ENCODE results near the gene UFSP1.

The UFSP1 gene

DNA sequence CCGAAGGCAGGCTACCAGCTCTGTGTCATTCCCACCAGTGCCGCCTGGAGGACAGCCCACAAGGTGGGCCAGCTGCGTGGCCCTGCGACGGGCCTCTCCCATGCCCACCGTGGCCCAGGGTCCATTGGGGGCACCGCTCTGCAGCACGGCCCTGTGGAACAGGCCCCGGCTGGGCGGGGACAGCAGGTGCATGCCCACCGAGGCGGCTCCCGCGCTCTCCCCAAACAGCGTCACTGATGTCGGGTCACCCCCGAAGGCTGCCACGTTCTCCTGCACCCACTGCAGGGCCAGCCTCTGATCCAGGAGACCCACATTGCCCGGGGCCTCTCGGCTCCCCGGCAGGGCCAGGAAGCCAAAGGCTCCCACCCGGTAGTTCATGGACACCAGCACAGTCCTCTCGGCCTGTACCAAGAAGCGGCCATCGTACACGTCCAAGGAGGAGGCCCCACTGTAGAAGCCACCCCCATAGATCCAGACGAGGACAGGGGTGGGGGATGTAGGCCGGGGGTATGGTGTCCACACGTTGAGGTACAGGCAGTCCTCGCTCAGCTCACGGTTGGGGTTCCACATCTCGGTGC lies 3.9 kb upstream of the UFSP1 start:
- no peak for TF ChIP-seq CTCF (IDR thresholded peaks at IDR 0.05; ENCODE audit: low read depth, low read length)
- no peak for DNase-seq (ENCODE audit: extremely low read depth, low read depth)

DNA sequence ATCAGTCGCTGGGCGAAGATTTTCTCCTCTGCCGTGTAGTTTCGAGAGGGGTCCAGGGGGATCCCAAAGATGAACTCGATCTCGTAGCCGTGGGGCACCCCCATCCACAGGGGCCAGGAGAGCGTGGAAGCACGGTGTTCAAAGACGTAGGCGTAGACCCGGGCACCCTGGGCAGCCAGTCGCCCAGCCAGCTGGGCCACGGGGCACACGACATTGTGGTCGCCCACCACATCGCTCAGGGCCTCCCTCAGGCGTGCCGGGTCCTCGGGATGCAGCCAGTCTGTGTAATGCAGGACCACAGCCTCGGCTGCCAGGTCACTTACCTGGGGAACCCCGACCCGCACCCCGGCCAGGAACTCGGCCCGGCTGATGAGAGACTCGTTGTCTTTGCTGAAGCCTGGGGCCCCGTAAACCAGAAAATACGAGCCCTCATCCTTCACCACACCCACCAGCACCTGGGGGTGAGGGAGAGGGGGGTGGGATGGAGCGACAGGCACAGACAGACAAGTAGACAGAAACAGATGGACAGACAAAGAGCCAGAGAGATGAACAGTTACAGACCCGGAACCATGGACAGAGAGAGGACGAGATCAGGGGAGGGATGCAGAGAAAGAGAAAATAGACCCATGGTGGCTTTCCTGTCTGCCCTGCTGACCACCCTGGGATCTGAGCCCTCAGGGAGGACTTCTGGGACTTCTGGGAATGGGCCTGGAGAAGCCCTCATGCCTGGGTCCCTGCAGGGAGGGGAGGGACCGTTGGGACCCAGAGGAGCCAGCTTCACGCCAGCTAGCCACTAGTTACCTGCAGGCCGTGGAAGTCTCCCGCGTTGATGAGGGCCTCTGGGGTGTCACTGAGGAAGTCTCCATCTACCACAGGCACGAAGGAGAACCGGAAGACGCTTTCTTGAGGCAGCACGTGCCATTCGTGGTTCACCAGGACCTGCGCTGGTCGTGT lies 3.1 kb upstream of the UFSP1 start:
- no peak for TF ChIP-seq CTCF (IDR thresholded peaks at IDR 0.05; ENCODE audit: low read depth, low read length)
- DNase-seq (ENCODE audit: extremely low read depth, low read depth) = no peak

DNA sequence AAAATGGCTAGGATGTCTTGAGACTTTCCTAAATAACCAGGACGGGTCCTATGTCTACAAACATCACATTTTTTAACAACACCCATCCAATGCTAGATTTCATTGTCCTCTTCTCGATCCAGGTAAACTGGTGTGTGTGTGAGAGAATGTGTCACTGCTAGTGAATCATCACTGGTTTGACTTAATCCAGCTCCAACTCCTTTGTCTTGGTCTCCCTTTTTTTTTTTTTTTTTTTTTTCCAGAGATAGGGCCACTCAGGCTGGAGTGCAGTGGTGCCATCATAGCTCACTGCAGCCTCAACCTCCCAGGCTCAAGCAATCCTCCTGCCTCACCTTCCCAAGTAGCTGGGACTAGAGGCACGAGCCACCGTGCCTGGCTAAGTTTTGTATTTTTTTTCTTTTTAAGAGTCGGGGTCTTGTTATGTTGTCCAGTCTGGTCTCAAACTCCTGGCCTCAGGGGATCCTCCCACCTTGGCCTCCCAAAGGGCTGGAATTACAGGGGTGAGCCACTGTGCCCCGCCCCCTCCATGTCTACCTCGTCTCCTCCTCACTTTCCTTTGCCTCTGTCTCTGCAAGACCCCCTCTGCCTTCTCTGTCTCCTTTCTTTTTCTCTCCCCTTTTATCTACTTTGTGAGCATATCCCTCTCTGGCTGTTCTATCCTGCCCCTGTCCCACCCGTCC lies 2.2 kb upstream of the UFSP1 start:
- DNase-seq (ENCODE audit: extremely low read depth, low read depth) = no peak
- TF ChIP-seq CTCF (IDR thresholded peaks at IDR 0.05; ENCODE audit: low read depth, low read length) = no peak

DNA sequence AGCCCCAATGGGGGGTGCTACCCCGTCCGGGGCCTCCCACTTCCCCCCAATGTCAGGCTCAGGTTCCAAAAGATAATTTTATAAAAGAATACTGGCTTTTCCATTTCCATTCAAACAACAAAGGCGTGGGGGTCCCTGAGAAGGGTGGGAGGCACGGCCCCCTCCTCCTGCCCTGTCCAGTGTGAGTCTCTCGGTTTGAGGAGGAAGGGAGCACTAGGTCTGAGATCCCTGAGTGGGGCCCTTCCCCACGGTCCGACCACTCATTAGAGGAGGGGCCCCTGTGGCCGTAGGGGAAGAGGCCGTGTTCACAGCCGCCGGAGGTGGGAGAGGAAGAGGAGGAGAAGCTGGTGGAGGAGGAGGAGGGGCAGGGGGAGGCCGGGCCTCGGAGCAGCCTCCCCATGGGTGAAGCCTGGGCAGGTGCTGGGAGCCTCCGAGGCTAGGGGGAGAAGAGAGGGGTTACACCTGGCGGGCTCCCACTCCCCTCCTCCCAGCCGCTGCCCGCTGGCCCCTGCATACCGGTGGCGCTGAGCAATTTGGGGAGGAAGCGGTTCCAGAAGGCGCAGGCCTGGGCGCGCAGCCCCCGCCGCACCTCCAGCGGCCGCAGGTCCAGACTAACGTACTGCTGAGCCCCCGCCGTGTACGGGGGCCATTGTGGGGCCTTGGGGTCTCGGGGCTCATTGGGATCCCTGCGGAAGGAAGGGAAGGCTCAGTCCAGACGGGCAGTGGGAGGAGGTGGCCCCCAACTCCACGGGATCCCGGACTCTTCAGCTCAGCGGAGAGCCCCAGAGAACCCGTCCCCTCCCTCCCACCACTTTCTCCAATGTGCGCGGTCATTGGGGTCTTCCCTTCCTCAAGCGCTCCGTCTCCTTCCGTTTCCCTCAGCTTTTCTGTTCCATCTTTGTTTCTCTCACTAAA lies 1.4 kb upstream of the UFSP1 start:
- no peak for DNase-seq (ENCODE audit: extremely low read depth, low read depth)
- no peak for TF ChIP-seq CTCF (IDR thresholded peaks at IDR 0.05; ENCODE audit: low read depth, low read length)

- DNase-seq (ENCODE audit: extremely low read depth, low read depth) = no peak
Observed at GRCh38 chr7:100888291-100888987, 1.1 kb downstream of the UFSP1 start.

More at GRCh38 chr7:100888291-100888987, 1.1 kb downstream of the UFSP1 start:
- TF ChIP-seq CTCF (IDR thresholded peaks at IDR 0.05; ENCODE audit: low read depth, low read length) = no peak

Data from AG09319 (cell line).